ENCODE measurements around the gene FOXP1. TPM values are rescaled to one million over a fixed set of nuclear protein-coding genes. Genes with fewer than 3 reads are reported as not detected.

Gene FOXP1
- total and polyA plus RNA-seq, 2 donors (not counting 1 experiment from before 2014, with no cell fraction given): 70.3 to 101 TPM

DNA sequence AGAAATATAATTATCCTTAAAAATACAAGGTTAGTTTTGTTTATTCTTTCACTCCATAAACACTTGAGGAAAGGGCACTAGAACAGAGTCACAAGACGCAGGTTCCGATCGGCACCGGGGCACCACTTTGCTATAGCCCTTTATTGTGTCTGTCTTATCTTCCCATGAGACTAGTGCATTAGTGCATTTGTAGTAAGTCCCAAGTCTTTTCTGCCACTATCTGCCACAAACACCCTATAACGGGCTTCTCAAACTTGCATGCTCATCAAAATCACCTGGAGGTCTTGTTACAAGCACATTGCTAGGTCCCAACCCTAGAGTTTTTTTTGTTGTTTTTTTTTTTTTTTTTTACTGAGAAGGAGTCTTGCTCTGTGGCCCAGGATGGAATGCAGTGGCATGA is 213.1 kb downstream of the FOXP1 start:
- no peaks in the 10 kb centered on the region for H3K79me2 ChIP-seq (ENCODE audit: control insufficient read depth, insufficient read depth, low read length)
- H3K36me3 ChIP-seq (ENCODE audit: control insufficient read depth, insufficient read depth, low read length): no peaks in the 10 kb centered on the region
- peaks cover 2% of the 10 kb centered on the region for H3K4me1 ChIP-seq (ENCODE audit: control insufficient read depth, extremely low read depth, insufficient read depth, low read length)
- no peak overlapping the region for H3K4me2 ChIP-seq (ENCODE audit: extremely low read depth, insufficient read depth, low read length)
- H4K20me1 ChIP-seq (ENCODE audit: control insufficient read depth, extremely low read depth, insufficient read depth, low read length): no peaks in the 10 kb centered on the region
- no peaks in the 10 kb centered on the region for H3K27me3 ChIP-seq (ENCODE audit: control insufficient read depth, insufficient read depth, low read length)
- H2AFZ ChIP-seq (ENCODE audit: low read length): no peak overlapping the region
- H3K9ac ChIP-seq (ENCODE audit: insufficient read depth, low read length): no peak overlapping the region
- TF ChIP-seq EZH2 (IDR thresholded peaks at IDR 0.05; ENCODE audit: low read length, missing control alignments): no peak
- TF ChIP-seq, protein P1, sequence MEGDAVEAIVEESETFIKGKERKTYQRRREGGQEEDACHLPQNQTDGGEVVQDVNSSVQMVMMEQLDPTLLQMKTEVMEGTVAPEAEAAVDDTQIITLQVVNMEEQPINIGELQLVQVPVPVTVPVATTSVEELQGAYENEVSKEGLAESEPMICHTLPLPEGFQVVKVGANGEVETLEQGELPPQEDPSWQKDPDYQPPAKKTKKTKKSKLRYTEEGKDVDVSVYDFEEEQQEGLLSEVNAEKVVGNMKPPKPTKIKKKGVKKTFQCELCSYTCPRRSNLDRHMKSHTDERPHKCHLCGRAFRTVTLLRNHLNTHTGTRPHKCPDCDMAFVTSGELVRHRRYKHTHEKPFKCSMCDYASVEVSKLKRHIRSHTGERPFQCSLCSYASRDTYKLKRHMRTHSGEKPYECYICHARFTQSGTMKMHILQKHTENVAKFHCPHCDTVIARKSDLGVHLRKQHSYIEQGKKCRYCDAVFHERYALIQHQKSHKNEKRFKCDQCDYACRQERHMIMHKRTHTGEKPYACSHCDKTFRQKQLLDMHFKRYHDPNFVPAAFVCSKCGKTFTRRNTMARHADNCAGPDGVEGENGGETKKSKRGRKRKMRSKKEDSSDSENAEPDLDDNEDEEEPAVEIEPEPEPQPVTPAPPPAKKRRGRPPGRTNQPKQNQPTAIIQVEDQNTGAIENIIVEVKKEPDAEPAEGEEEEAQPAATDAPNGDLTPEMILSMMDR (conservative IDR thresholded peaks at IDR 0.05 in 1 of 2, IDR thresholded peaks at IDR 0.05 in 1 of 2; ENCODE audit: low read depth in 1 of 2, low read length in 2 of 2): no peak
- no peaks in the 10 kb centered on the region for H3K9me3 ChIP-seq (ENCODE audit: control insufficient read depth, insufficient read depth, low read depth, low read length)
- DNase-seq (ENCODE audit: low read depth in 2 of 2): no peak
- no peak overlapping the region for H3K27ac ChIP-seq (ENCODE audit: insufficient read depth, low read length)
- no peak overlapping the region for H3K4me3 ChIP-seq (replicated peaks in 1 of 4; ENCODE audit: control extremely low read depth in 1 of 4, insufficient read depth in 1 of 4, low read depth in 3 of 4, low read length in 4 of 4)

DNA sequence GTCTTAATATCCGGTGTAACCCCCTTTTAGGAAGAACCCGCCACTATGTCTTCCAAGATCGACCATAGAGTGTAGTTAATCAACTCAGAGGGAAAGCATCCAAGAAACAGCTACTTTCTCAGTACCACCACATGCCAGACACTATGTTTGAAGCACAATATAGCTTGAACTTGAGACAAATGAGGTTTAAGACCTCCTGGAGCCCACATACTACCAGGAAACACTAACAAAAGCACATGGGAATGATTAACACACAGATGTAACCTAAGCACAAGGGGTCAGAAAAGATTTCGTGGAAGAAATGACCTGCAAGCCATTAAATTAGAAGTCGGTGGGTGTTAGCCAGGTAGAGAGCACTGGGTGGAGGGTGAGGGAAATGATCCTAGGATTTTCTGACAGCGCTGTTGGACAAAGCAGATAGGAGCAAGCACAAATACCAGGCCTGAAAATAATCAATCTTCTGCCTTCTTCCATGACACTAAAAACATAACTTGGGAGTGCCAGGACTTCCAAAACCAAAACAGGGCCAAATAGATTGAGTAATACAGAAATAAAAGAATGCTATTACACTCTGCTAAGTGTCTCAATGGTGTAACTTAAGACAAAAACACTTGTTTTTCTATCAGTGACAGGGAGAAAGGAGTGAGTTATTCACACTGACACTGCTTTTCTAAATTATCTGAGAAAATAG is 213.7 kb downstream of the FOXP1 start:
- H4K20me1 ChIP-seq (ENCODE audit: control insufficient read depth, extremely low read depth, insufficient read depth, low read length): no peaks in the 10 kb centered on the region
- TF ChIP-seq EZH2 (IDR thresholded peaks at IDR 0.05; ENCODE audit: low read length, missing control alignments): no peak
- TF ChIP-seq, protein P1 (conservative IDR thresholded peaks at IDR 0.05 in 1 of 2, IDR thresholded peaks at IDR 0.05 in 1 of 2; ENCODE audit: low read depth in 1 of 2, low read length in 2 of 2): no peak
- peaks cover 2% of the 10 kb centered on the region for H3K4me1 ChIP-seq (ENCODE audit: control insufficient read depth, extremely low read depth, insufficient read depth, low read length)
- H3K27ac ChIP-seq (ENCODE audit: insufficient read depth, low read length): no peak overlapping the region
- no peak overlapping the region for H2AFZ ChIP-seq (ENCODE audit: low read length)
- no peaks in the 10 kb centered on the region for H3K27me3 ChIP-seq (ENCODE audit: control insufficient read depth, insufficient read depth, low read length)
- no peaks in the 10 kb centered on the region for H3K36me3 ChIP-seq (ENCODE audit: control insufficient read depth, insufficient read depth, low read length)
- H3K9me3 ChIP-seq (ENCODE audit: control insufficient read depth, insufficient read depth, low read depth, low read length): no peaks in the 10 kb centered on the region
- H3K79me2 ChIP-seq (ENCODE audit: control insufficient read depth, insufficient read depth, low read length): no peaks in the 10 kb centered on the region
- DNase-seq (ENCODE audit: low read depth in 2 of 2): peak; percentile 56 to 70
- no peak overlapping the region for H3K4me3 ChIP-seq (replicated peaks in 1 of 4; ENCODE audit: control extremely low read depth in 1 of 4, insufficient read depth in 1 of 4, low read depth in 3 of 4, low read length in 4 of 4)
- H3K9ac ChIP-seq (ENCODE audit: insufficient read depth, low read length): no peak overlapping the region
- no peak overlapping the region for H3K4me2 ChIP-seq (ENCODE audit: extremely low read depth, insufficient read depth, low read length)

DNA sequence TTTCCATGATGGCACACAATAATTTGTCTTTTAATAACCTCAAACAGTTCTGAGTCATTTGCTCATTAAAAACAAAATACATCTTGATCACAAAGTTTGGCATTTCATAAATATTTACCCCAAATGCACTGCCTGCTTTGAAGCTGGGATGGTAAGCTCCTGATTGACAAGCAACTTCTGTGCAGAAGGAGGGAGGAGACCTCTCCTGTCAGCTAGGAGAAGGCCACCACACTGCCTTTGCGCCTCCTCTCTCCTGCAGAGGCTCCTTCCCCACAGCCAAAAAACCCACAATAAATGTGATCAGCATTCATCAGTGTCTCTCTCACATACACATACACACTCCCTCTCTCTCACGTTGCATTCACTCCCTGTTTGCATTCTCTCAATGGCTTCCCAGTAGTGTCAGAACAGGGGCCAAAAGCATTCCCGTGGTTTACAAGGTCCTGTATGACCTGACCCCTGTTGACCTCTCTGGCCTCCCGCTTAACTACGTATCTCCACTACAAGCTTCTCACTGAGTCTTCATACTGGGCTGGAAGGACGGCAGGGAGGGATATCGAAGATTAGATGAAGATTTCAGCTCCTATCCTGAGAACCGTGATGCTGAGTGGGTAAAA is 216.4 kb downstream of the FOXP1 start:
- Histone ChIP-seq H3K9ac (ENCODE audit: insufficient read depth, low read length) (no peak overlapping the region), H3K27me3 (ENCODE audit: control insufficient read depth, insufficient read depth, low read length) (no peaks in the 10 kb centered on the region), H2AFZ (ENCODE audit: low read length) (no peak overlapping the region), H3K4me3 (replicated peaks in 1 of 4; ENCODE audit: control extremely low read depth in 1 of 4, insufficient read depth in 1 of 4, low read depth in 3 of 4, low read length in 4 of 4) (no peak overlapping the region), H3K27ac (ENCODE audit: insufficient read depth, low read length) (no peak overlapping the region), H3K79me2 (ENCODE audit: control insufficient read depth, insufficient read depth, low read length) (no peaks in the 10 kb centered on the region), H3K36me3 (ENCODE audit: control insufficient read depth, insufficient read depth, low read length) (no peaks in the 10 kb centered on the region), H3K4me1 (ENCODE audit: control insufficient read depth, extremely low read depth, insufficient read depth, low read length) (peaks cover 2% of the 10 kb centered on the region), H3K4me2 (ENCODE audit: extremely low read depth, insufficient read depth, low read length) (no peak overlapping the region), H4K20me1 (ENCODE audit: control insufficient read depth, extremely low read depth, insufficient read depth, low read length) (no peaks in the 10 kb centered on the region), H3K9me3 (ENCODE audit: control insufficient read depth, insufficient read depth, low read depth, low read length) (no peaks in the 10 kb centered on the region)
- peak in 1 of 2 donors; percentile 18 for DNase-seq (ENCODE audit: low read depth in 2 of 2)
- TF ChIP-seq, protein P1 (conservative IDR thresholded peaks at IDR 0.05 in 1 of 2, IDR thresholded peaks at IDR 0.05 in 1 of 2; ENCODE audit: low read depth in 1 of 2, low read length in 2 of 2): no peak
- TF ChIP-seq EZH2 (IDR thresholded peaks at IDR 0.05; ENCODE audit: low read length, missing control alignments): no peak

Measured in fibroblast of lung (primary cell).